ENCODE results near the gene INPP5B.
"Not testable (repeated sequence)": the region's sequence is repeated elsewhere in the genome, so short reads cannot be mapped to it uniquely, and the experiment has no call there.

Gene INPP5B

DNA sequence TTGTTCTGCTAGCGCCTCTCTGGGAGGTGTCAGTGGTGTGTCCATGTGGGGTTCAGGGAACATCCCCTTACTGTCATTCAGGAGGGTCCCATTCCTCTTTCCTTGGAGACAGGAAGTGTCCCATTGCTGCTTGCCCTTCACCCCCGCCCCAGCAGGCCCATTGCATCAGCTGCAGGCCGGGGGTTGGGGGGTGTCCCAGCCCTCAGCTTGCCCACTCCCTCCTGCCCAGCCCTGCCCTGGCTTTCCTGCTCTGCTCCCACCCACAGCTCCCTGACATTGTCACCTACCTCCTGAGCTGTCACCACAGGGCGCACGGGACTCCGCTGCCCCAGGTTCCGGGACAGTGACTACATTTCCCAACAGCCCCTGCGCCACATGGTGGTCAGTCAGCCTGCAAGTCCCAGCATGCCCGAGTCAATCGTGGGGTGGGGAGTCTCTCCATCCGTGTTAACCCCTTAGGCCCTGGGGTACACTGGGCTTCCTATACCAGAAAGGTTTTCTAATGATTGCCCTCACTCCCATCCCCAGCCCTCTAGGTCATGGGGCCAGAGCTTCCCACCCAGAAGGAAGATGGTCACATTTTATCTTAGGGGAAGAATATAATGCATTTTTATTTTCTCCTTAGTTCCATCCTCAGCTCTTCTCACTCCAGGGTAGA lies at the start of gene INPP5B:
Gene INPP5B, minus strand, starts transcription at position 351 of the 658 bp plus-strand sequence. CDS start 745 bp downstream, outside the sequence.
- DNase-seq (ENCODE audit: low read depth in 2 of 2), result peak; percentile 67

DNA sequence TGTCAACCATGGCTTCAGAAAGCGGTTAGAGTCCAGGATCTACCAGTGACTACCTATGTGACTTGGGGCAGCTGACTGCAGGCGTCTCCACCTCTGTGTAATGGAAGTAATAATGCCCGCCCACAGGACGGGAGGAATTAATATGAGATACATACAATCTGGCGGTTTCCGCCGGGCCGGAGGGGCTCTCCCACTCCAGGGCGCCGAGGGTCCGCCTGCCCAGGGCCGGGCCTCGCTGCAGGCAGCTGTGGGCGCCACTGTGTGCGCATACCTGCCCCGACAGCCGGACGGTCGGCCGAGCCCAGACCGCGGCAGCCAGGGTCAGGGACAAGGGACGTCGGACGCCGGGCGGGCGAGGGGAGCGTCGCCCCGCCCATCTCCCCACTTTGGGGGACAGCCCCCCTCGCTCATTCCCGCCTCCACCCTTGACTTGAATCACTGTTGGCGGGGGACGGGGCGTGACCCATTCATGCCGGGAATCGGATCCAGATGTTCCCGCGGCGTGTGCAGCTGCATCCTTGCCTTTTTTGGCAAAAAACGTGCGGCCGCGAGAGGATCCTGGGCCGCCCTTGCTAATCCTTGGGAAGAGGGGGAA lies 49.0 kb upstream of the INPP5B start:
- no peak for DNase-seq (ENCODE audit: low read depth in 2 of 2)

DNA sequence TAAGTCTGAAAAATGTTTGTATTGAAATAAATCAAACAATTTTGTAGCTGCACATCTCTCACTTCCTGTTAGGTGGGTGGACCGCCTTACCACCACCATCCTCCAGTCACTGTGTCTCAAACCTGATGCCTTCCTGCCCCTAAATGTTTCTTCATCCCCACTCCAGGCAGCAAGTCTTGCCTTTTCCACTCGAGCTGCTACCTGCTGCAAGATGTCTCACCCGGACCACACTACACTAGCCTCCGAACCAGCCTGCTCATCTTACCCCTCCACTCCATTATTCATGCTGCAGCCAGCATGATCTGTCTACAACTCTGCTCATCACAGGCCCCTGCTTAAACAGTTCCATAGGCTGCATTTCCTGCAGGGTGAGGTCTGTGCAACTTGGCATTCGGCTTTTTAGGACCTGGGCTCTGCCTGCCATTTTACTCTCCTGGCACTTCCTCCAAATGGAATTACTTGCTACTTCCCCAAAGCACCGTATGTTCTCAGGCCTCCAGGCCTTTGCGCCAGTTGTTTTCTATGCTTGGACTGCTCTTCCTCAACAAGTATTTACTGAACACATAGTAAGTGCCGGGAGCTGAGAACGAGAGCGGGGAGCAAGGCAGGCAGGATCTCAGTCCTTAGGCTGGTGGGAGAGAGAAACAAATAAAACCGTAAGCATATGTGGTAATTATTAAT lies 48.2 kb upstream of the INPP5B start:
- no peak for DNase-seq (ENCODE audit: low read depth in 2 of 2)

DNA sequence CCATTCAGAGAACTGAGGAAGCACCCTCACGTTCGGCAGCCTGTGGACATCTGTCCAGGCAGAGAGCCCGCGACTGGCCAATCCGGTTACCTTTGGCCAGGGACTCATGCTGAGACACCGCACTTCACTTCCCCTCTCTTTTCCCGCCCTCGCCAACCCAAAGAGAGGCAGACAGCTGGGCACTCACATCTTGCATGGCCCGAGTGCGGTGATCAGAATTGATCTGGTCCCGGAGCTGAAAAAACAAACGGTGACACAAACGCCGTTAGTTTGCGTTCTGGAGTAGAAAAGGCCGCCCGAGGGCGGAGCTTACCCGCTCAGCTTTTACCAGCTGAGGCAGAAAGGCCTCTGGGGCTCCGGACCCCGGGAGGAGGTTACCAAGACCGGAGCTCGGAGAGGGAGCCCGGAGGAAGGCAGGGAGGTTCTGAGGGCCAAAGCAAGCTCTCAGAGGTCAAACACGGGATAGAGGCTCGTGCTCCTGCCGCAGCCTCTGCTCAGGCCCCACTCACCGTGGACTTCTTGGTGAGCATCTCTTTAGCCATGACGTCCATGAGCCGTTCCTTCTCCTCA lies 42.6 kb upstream of the INPP5B start:
- DNase-seq (ENCODE audit: low read depth in 2 of 2), result no peak

DNA sequence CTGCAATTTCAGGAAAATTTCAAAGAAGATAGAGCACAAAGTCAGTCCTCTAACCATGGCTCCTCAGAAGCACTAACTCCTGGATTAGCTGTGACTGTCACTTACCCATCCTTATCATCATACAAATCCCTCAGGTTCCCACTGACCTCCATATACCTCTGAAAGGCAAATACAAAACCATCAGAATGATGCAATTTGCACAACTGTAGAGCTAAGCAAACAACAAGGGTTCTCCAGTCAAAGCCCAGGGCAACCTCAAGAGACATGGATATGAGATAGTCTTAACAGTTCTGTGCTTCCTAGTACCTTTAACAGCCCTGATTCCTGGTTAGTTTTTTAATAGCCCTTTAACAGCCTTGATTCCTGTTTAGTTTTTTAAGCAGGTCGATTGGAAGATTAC lies 40.8 kb upstream of the INPP5B start:
- DNase-seq (ENCODE audit: low read depth in 2 of 2), result no peak

DNA sequence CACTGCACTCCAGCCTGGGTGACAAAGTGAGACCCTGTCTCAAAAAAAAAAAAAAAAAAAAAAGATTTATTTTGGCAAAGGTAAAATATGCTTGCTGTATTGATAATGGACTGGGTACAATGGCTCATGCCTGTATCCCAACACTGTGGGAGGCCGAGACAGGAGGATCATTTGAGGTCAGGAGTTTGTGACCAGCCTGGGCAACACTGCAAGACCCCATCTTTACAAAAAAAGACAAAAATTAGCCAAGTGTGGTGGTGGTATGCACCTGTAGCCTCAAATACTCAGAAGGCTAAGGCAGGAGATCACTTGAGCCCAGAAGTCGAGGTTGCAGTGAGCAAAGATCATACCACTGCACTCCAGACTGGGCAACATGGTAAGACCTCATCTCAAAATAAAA lies 36.7 kb upstream of the INPP5B start:
- no peak for DNase-seq (ENCODE audit: low read depth in 2 of 2)

DNA sequence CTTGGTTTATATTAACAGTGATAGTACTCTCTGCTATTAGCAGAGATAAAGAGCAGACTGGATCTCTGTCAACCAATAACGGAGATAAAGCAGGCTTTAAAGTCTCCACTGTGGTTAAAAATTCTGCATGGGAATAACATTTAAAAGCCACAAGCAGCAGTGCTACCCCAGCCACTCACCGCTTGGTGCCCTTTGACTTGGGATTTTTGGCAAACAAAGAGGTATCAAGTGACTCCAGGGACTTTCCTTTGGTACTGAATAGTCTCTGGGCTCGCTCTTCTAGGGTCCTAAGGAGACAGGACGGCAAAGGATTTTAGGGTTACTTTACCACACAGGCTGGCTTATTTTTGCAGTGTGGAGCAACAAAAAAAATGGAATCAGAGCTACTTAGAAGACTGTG lies 31.7 kb upstream of the INPP5B start:
- DNase-seq (ENCODE audit: low read depth in 2 of 2), result no peak

DNA sequence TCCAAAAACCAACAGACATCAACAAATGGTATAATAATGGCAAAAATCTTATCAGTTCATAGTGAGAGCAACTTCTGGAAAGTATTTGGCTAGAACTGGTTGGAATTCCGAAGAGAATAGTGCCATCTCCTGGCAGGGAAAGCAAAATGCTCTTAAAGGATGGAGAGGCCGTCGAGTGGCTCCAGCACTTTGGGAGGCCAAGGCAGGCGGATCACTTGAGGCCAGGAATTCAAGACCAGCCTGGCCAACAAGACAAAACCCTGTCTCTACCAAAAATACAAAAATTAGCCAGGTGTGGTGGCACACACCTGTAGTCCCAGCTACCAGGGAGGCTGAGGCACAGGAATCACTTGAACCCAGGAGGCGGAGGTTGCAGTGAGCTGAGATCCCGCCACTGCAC lies 28.2 kb upstream of the INPP5B start:
- DNase-seq (ENCODE audit: low read depth in 2 of 2), result not testable (repeated sequence)

DNA sequence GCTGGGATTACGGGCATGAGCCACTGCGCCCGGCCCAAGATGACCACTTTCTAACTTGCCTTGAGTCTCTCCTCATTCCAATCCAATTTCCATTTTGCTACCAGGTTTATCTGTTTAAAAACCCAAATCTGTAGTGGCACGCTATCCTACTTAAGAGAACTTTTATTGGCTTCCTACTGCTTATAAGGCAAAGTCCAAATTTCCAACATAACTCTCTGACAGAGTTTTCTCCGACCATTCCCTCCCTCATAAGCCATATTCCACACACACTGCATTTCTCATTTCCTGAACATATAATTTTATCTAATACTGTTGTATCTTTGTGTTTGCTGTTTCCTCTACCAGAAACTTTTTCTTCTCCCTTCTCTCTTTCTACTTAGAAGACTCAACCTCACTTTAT lies 27.7 kb upstream of the INPP5B start:
- no peak for DNase-seq (ENCODE audit: low read depth in 2 of 2)

DNA sequence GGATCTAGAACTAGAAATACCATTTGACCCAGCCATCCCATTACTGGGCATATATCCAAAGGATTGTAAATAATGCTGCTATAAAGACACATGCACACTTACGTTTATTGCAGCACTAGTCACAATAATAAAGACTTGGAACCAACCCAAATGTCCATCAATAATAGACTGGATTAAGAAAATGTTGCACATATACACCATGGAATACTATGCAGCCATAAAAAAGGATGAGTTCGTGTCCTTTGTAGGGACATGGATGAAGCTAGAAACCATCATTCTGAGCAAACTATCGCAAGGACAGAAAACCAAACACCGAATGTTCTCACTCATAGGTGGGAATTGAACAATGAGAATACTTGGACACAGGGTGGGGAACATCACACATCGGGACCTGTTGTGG lies 26.8 kb upstream of the INPP5B start:
- DNase-seq (ENCODE audit: low read depth in 2 of 2), result not testable (repeated sequence)

DNA sequence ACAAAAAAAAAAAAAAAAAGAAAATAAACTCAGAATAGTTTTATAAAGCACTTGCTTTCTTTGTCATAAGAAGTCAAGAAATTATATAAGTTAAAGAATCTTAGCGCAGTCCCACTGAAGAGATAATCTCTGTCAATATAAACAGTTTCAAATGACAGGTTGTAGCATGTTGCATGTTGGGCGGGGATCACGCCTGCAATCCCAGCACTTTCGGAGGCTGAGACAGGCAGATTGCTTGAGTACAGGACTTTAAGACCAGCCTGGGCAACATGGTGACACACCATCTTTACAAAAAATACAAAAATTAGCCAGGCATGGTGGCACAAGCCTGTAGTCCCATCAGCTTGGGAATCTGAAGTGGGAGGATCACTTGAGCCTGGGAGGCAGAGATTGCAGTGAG lies 18.4 kb upstream of the INPP5B start:
- no peak for DNase-seq (ENCODE audit: low read depth in 2 of 2)

DNA sequence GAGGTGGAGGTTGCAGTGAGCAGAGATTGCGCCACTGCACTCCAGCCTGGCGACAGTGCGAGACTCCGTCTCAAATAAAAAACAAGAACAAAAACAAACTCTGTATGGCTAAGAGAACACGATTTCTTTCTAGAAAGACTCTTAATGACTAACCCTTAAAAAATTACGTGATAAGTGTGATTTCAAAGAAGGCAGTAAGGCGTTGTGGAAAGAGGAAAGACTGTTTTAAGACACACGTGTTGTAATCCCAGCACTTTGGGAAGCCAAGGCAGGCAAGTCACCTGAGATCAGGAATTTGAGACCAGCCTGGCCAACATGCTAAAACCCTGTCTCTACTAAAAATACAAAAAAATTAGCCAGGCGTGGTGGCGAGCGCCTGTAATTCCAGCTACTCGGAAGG lies 17.3 kb upstream of the INPP5B start:
- DNase-seq (ENCODE audit: low read depth in 2 of 2), result not testable (repeated sequence)

DNA sequence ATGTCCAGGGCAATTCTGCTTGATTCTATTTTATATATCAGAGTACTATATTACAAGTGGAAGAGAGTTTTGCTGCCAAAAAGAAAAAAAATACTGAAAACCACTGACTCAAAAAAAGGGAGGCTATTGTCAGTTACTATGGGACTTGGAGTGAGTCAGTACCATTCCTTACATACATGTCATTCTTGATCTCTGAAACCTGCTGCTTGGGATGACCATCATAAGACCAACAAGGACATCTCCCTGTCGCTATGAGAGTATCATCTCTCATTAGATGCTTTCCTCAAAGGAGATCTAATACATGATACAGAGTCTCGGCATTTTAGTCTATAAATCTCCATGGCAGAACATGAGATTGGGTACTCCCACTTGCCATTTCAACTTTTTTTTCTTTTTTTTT lies 11.8 kb upstream of the INPP5B start:
- no peak for DNase-seq (ENCODE audit: low read depth in 2 of 2)

DNA sequence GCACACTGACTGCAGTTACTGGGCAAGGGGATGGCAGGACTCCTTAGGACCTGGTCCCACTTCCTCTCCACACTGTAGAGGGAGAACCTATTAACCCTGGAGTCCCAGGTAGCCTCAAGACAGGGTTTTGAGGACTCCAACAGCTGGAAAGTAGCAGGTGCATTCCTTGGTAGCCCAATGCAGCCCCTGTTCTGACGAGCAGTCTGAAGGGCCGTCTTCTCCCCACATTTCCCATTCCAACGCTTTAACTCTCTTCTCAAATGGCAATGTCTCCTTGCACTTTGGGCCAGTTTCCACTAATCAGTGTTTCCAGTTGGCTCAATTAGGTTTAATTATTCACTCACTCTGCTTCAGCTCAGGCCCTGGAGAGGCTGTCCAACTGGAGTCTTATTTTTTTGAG lies 8.8 kb upstream of the INPP5B start:
- DNase-seq (ENCODE audit: low read depth in 2 of 2), result no peak

DNA sequence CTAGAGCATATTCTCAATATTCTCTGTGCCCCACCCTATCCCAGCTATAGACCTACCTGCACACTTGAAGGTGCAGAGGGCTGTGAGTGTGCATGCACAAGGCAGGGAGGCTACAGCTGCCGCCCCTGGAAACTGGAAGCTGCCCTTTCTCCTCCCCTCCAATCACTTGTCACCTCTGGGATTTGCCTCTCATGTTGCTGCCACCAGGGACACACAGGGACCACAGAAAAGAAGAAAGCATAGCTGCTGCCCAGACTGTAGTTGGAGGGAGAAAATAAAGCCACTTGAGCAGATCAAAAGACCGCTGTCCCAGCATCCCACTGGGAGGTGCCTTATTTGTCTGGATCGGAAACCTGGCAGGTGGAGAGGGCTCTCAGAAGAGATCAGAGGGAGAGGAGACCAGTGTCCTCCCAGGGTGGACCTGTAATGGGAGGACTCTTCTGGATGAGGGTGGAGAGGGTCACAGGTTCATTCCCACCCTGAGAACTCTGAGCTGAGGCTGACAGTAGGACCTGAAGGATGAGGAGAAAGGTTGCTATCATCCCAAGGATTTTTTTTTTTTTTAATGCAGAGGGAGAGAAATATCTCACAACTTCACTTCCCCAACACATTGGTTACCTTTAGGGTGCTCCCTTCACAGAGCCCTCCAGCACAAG lies 7.6 kb upstream of the INPP5B start:
- no peak for DNase-seq (ENCODE audit: low read depth in 2 of 2)

DNA sequence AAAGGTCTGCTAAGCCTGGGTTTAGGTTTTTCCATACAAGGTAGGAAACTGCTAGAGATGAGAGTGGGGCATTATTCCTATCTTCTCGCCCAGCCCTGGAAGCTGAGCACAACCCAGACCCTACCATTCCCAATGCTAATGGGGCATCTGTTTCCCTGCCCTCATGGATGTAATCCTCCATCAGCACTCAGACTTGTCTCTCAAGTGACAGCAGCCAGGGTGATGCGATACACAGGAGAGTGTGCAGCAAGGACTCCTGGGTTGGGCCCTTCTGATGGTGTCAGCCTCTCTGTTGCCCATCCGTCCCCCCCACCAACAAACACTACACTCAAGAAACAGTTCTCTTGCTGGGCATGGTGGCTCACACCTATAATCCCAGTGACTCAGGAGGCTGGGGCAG lies 5.9 kb upstream of the INPP5B start:
- DNase-seq (ENCODE audit: low read depth in 2 of 2), result no peak

DNA sequence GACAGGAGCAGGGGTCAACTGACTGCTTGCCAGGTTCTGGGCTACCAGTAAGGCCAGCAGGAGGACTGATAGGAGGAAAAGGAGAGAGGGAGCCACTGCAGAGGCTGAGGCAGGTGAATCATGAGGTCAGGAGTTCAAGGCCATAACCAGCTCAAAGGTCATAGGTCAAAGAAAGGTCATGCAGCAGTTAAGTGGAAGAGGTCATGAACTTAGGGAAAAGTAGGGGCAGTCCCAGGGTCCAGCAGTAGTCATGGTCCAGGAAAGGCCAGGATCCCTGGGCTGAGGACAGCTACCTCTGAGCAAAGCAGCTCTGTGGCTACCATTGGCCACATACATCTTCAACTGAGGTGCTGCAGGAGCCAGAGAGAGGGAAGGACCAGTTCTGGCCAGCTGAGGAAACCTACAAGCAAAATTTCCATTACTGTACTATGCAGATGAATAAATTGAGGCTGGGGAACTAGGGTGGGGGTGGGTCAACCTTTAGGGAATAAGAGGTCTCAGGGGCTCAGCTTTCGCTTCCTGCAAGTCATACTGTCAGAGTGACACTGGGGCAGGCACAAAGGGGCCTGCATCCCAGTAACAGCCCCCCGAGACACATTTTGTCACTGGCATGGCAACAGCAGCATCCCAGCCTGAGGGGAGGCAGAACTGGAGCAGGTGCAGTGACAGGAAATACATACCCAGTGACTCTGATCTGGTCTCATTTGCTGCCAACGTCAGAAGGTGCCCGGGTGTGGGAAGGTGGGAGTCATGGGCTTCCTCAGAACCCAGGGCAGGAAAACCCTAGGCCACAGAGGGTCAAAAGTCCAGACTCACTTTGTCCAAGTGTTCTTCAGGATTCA lies 5.2 kb upstream of the INPP5B start:
- DNase-seq (ENCODE audit: low read depth in 2 of 2), result no peak

DNA sequence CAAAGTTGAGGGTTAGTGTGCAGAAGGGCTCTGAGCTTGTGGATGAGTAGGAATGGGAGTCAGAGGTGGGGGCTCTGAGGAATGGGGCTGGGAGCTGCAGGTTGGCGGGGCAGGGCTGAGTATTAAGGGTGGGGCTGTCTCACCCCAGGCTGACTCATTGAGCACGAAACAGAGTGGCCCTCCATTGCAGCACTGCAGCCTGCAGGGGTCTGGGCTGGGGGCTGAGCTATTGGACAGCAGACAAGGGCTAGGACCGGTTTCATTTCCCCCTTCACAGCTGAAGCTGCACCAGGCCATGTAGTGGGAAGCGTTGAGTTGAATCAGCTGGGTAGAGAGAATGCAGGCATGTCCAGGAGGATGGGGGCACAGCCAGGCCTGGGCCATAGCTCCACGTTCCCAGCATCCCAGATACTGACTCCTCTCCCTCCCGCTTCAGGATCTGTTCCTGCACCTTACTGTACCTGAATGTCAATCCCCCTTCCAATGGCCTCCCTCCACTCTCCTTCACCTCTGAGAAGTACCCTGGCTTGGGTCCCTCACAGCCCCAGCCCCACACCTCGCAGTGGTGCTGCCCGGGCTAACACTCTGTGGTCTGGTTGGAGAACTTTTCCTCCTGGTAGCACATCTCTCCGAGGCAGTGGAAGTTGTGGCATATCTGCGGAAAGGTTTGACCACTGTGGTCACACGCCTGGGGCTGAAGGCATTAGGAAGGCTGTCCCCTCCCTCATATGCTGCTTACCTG lies 4.4 kb upstream of the INPP5B start:
- no peak for DNase-seq (ENCODE audit: low read depth in 2 of 2)

DNA sequence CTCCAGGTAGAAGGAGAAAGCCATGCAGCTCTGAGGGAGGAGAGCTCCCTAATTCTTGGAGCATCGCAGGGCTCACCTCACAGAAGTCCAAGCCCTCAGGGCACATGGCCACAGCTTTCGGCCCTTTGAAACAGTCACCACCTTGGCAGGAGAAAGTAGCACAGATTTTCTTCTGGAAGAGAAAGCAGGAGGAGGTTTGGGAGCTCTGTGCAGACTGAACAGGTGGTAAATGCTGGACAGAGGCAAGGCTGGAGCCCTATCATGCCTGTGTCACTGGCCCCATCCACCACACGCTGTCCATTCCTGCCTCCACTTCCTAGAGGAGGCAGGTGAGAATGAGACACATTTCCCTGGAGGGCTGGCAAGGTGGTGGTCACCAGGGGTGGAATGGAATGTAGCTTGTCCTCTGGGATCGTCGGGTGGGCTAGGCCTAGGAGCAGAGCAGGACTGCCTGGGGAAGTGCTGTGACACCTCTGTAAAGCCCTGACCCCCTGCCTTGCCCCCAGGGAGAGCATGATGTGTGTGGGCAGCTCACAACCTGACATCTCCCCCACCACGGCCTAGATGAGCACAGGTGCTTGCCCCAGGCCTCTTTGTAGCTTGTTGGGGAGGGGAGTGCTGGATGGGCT lies 2.8 kb upstream of the INPP5B start:
- no peak for DNase-seq (ENCODE audit: low read depth in 2 of 2)

DNA sequence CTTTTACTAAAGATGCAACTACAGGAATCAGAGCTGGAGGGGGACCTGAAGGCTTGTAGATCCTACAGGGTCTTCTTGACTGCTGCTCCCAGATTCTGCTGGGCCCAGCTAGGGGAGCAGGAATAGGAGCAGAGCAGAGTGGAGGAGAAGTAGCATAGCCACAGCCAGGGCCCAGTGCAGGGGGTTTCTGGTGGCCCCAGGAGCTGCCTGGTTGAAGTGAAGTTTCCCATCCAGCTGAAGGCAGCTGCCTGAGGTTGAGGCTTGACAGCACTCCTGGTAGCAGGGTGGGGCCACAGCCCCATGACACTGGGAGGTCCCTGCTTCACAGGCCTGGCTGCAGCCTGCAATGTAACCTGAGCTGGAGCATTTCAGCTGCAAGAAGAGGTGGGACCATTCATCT lies 2.0 kb upstream of the INPP5B start:
- DNase-seq (ENCODE audit: low read depth in 2 of 2), result no peak
